ENCODE measurements around the gene SMCO4. TPM values are rescaled to one million over a fixed set of nuclear protein-coding genes. Genes with fewer than 3 reads are reported as not detected.

Gene SMCO4
- total RNA-seq, 1 donor from 2014 or later: 29.3 TPM

DNA sequence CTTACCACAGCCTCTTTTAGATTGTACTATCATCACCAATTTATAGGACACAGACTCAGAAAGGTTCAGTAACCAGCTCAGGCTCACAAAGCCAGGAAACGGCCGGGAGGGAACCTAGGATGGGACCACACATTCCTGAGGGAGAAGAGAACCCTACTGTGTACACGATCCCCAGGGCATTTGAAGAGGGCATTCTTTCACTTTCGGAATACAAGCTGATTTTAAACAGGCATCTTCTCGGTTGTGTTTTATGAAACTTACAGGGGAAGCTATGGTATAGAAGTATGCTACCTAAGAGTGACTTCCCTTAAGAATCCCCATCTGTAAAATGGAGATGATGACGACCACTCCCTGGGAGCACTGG, 19.0 kb downstream of the SMCO4 start:
- peaks cover 57% of the 10 kb centered on the region for H3K4me1 Mint-ChIP-seq (ENCODE audit: low read depth, unreplicated experiment)

DNA sequence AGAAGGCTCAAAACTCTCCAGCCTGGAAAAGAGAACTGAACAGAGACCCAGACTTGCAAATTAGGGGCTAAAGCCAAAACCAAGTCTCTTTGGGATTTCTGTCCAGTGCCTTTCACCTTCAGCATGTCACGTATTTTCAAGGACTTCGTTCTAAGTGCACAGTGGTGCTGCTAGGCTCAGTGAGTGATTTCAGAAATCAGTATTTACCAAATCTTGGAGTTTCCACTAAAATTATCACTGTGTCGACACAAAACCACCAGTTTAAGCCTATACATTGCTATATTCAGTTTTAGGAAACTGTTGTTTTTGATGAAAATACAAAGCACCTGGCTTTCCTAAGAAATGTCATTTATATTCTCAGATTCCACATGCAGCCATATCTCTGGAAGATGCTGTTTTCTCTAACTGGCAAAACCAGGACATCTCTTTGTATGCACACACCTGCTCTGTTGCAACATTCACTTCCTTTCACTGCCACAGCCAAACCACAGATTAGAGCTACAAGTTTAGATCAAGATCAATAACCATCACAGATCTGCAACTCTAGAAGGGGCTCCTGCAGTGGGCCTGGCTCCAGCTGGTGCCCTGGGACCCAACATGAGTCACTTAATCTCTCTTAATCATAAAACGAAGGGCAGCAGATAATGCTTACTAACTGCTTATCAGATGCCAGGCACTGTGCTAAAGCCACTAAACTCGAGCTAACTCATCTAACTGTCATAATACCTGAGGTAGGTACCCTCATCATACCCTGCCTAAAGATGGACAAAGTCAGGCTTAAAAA, 22.3 kb downstream of the SMCO4 start:
- TF ChIP-seq CTCF (IDR thresholded peaks at IDR 0.05; ENCODE audit: insufficient read depth, low read depth, low read length) (no peak), EZH2 (IDR thresholded peaks at IDR 0.05; ENCODE audit: insufficient read depth, low read length) (no peak)
- no peaks in the 10 kb centered on the region for H3K36me3 ChIP-seq (ENCODE audit: insufficient read depth, low read length)
- peaks cover 2% of the 10 kb centered on the region for H3K79me2 ChIP-seq (ENCODE audit: insufficient read depth, low read length)
- peaks cover 10% of the 10 kb centered on the region for H3K36me3 Mint-ChIP-seq (ENCODE audit: low read depth, unreplicated experiment)
- no peak overlapping the region for H3K9ac ChIP-seq (ENCODE audit: low read length)
- no peak for DNase-seq (ENCODE audit: low read depth)
- H3K4me2 ChIP-seq (ENCODE audit: low read length): no peak overlapping the region
- H3K4me1 Mint-ChIP-seq (ENCODE audit: low read depth, unreplicated experiment): peaks cover 40% of the 10 kb centered on the region
- no peaks in the 10 kb centered on the region for H3K27me3 ChIP-seq (ENCODE audit: insufficient read depth, low read length)
- no peaks in the 10 kb centered on the region for H3K9me3 Mint-ChIP-seq (ENCODE audit: unreplicated experiment)
- peaks cover 2% of the 10 kb centered on the region for H3K4me1 ChIP-seq (ENCODE audit: insufficient read depth, low read length)
- no peak overlapping the region for H3K4me3 ChIP-seq (ENCODE audit: insufficient read depth, low read depth, low read length)
- H2AFZ ChIP-seq (ENCODE audit: low read depth, low read length): no peak overlapping the region
- peaks cover 36% of the 10 kb centered on the region for H4K20me1 ChIP-seq (ENCODE audit: insufficient read depth, low read length)
- no peak overlapping the region for H3K27ac ChIP-seq (ENCODE audit: low read depth, low read length)
- no peak overlapping the region for H3K4me3 Mint-ChIP-seq (ENCODE audit: unreplicated experiment)
- FAIRE-seq: no peak
- no peaks in the 10 kb centered on the region for H3K9me3 ChIP-seq (ENCODE audit: insufficient read depth, low read depth, low read length)
- H3K27ac Mint-ChIP-seq (ENCODE audit: unreplicated experiment): no peak overlapping the region
- no peaks in the 10 kb centered on the region for H3K27me3 Mint-ChIP-seq (ENCODE audit: low read depth, unreplicated experiment)

More for the DNA sequence above, 19.0 kb downstream of the SMCO4 start:
- no peak overlapping the region for H2AFZ ChIP-seq (ENCODE audit: low read depth, low read length)
- peaks cover 56% of the 10 kb centered on the region for H4K20me1 ChIP-seq (ENCODE audit: insufficient read depth, low read length)
- no peak overlapping the region for H3K4me2 ChIP-seq (ENCODE audit: low read length)
- DNase-seq (ENCODE audit: low read depth) (no peak), FAIRE-seq (no peak)
- Mint-ChIP-seq H3K27ac (ENCODE audit: unreplicated experiment) (peak overlapping the region; percentile 63), H3K9me3 (ENCODE audit: unreplicated experiment) (no peaks in the 10 kb centered on the region), H3K4me3 (ENCODE audit: unreplicated experiment) (peak overlapping the region; percentile 8), H3K27me3 (ENCODE audit: low read depth, unreplicated experiment) (no peaks in the 10 kb centered on the region), H3K36me3 (ENCODE audit: low read depth, unreplicated experiment) (peaks cover 11% of the 10 kb centered on the region)
- peaks cover 3% of the 10 kb centered on the region for H3K4me1 ChIP-seq (ENCODE audit: insufficient read depth, low read length)
- peaks cover 9% of the 10 kb centered on the region for H3K79me2 ChIP-seq (ENCODE audit: insufficient read depth, low read length)
- no peaks in the 10 kb centered on the region for H3K9me3 ChIP-seq (ENCODE audit: insufficient read depth, low read depth, low read length)
- no peaks in the 10 kb centered on the region for H3K27me3 ChIP-seq (ENCODE audit: insufficient read depth, low read length)
- H3K4me3 ChIP-seq (ENCODE audit: insufficient read depth, low read depth, low read length): no peak overlapping the region
- H3K27ac ChIP-seq (ENCODE audit: low read depth, low read length): no peak overlapping the region
- no peak for TF ChIP-seq CTCF (IDR thresholded peaks at IDR 0.05; ENCODE audit: insufficient read depth, low read depth, low read length)
- TF ChIP-seq EZH2 (IDR thresholded peaks at IDR 0.05; ENCODE audit: insufficient read depth, low read length): no peak
- H3K9ac ChIP-seq (ENCODE audit: low read length): no peak overlapping the region
- H3K36me3 ChIP-seq (ENCODE audit: insufficient read depth, low read length): no peaks in the 10 kb centered on the region

GRCh38 chr11:93519179-93519578, 24.0 kb downstream of the SMCO4 start:
- no peak overlapping the region for H3K27ac Mint-ChIP-seq (ENCODE audit: unreplicated experiment)

More at GRCh38 chr11:93519179-93519578, 24.0 kb downstream of the SMCO4 start:
- no peak for FAIRE-seq
- Mint-ChIP-seq H3K4me1 (ENCODE audit: low read depth, unreplicated experiment) (peaks cover 24% of the 10 kb centered on the region), H3K27me3 (ENCODE audit: low read depth, unreplicated experiment) (no peaks in the 10 kb centered on the region), H3K36me3 (ENCODE audit: low read depth, unreplicated experiment) (peaks cover 10% of the 10 kb centered on the region), H3K4me3 (ENCODE audit: unreplicated experiment) (no peak overlapping the region), H3K9me3 (ENCODE audit: unreplicated experiment) (no peaks in the 10 kb centered on the region)
- no peaks in the 10 kb centered on the region for H3K4me1 ChIP-seq (ENCODE audit: insufficient read depth, low read length)
- no peak overlapping the region for H2AFZ ChIP-seq (ENCODE audit: low read depth, low read length)
- no peaks in the 10 kb centered on the region for H3K36me3 ChIP-seq (ENCODE audit: insufficient read depth, low read length)
- TF ChIP-seq CTCF (IDR thresholded peaks at IDR 0.05; ENCODE audit: insufficient read depth, low read depth, low read length) (no peak), EZH2 (IDR thresholded peaks at IDR 0.05; ENCODE audit: insufficient read depth, low read length) (no peak)
- no peak overlapping the region for H3K4me2 ChIP-seq (ENCODE audit: low read length)
- H3K9ac ChIP-seq (ENCODE audit: low read length): no peak overlapping the region
- no peaks in the 10 kb centered on the region for H3K9me3 ChIP-seq (ENCODE audit: insufficient read depth, low read depth, low read length)
- H3K4me3 ChIP-seq (ENCODE audit: insufficient read depth, low read depth, low read length): no peak overlapping the region
- H3K79me2 ChIP-seq (ENCODE audit: insufficient read depth, low read length): no peaks in the 10 kb centered on the region
- no peak overlapping the region for H3K27ac ChIP-seq (ENCODE audit: low read depth, low read length)
- DNase-seq (ENCODE audit: low read depth): no peak
- peaks cover 32% of the 10 kb centered on the region for H4K20me1 ChIP-seq (ENCODE audit: insufficient read depth, low read length)
- H3K27me3 ChIP-seq (ENCODE audit: insufficient read depth, low read length): no peaks in the 10 kb centered on the region
